SJCRH30 (cell line): ENCODE measurements around the gene PPFIA4. TPM values are rescaled to one million over a fixed set of nuclear protein-coding genes. Genes with fewer than 3 reads are reported as not detected.
A peak's percentile ranks its signal among the peaks of the same experiment; 100 is the strongest.

Experiments
- DNase-seq, 2 experiments: peaks; one replicate each; pipeline ENCODE4 v3.0.0-alpha.2; 2015 to 2020
- H3K27ac ChIP-seq: fragments of 250-450 bp; sonication (Bioruptor Pico); 2 replicates; pipeline ENCODE4 v1.5.1; 2020; ENCODE audit warnings: mild to moderate bottlenecking, moderate library complexity
- H3K27me3 ChIP-seq: fragments of 250-450 bp; sonication (Bioruptor Pico); 2 replicates; pipeline ENCODE4 v1.5.1; 2020; ENCODE audit warnings: mild to moderate bottlenecking, moderate library complexity
- H3K36me3 ChIP-seq: fragments of 250-450 bp; sonication (Bioruptor Pico); 2 replicates; pipeline ENCODE4 v1.5.1; 2020; ENCODE audit warnings: mild to moderate bottlenecking, moderate library complexity
- H3K4me1 ChIP-seq: fragments of 250-450 bp; sonication (Bioruptor Pico); 2 replicates; pipeline ENCODE4 v1.5.1; 2020; ENCODE audit warnings: mild to moderate bottlenecking, moderate library complexity
- H3K4me3 ChIP-seq: fragments of 250-450 bp; sonication (Bioruptor Pico); 2 replicates; pipeline ENCODE4 v1.5.1; 2020; ENCODE audit warnings: mild to moderate bottlenecking, moderate library complexity
- H3K9me3 ChIP-seq: fragments of 250-450 bp; sonication (Bioruptor Pico); replicated peaks from 2 replicates; pipeline ENCODE4 v1.5.1; 2020; ENCODE audit warnings: mild to moderate bottlenecking, moderate library complexity
- total RNA-seq: library from RNA; depleted of rRNA; stranded (reverse); fragments of >200 nt; shearing (Covaris generic); gene quantifications from 2 replicates; pipeline ENCODE4 v1.2.3, GENCODE V29; 2014

The PPFIA4 gene
- total RNA-seq, 1 experiment from 2014 or later = 21.5 TPM

- DNase-seq = no peak
- H3K4me3 ChIP-seq = no peak overlapping the region
- no peak overlapping the region for H3K27ac ChIP-seq
- no peaks in the 10 kb centered on the region for H3K27me3 ChIP-seq
- peaks cover 34% of the 10 kb centered on the region for H3K4me1 ChIP-seq
- H3K36me3 ChIP-seq = no peaks in the 10 kb centered on the region
- no peaks in the 10 kb centered on the region for H3K9me3 ChIP-seq
These were observed 7.0 kb downstream of the PPFIA4 start for GRCh38 chr1:203033287-203033686.

GRCh38 chr1:203033917-203034316 is 7.6 kb downstream of the PPFIA4 start:
- Histone ChIP-seq H3K4me3 (no peak overlapping the region), H3K4me1 (peaks cover 33% of the 10 kb centered on the region), H3K27me3 (no peaks in the 10 kb centered on the region), H3K36me3 (no peaks in the 10 kb centered on the region), H3K27ac (no peak overlapping the region), H3K9me3 (no peaks in the 10 kb centered on the region)
- no peak for DNase-seq

DNA sequence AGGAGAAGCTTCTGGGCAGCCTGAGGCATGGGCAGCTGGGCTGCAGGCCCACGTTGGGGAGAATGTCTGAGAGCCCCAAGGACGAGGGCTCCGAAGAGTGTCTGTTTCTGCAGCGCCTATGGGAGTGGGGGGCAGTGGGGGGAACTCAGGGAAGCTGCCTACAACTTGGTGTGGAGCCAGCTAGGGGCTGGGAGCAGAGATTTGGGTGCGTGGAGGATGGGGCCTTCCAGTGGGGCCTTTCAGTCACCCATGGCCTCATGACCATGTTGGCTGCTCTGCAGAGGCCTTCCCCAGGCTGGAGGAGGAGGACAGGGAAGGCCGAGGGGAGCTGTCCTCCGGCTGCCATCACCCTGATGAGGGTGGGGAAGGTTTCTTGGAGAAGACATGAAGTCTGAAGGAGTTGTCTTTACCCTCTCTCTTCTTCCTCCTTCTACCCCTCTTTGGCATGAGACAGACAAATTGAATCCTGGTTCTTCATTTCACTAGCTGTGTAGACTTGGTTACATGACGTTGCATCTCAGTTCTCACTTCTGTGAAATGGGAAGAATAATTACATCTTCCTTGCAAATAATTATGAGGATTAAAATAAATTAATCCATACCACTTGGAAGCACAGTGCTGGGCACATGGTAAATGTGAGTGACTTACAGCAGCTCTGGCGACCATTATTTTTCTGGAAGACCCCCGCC is 8.3 kb downstream of the PPFIA4 start:
- Histone ChIP-seq H3K9me3 (no peaks in the 10 kb centered on the region), H3K4me1 (peaks cover 38% of the 10 kb centered on the region), H3K27me3 (no peaks in the 10 kb centered on the region), H3K27ac (no peak overlapping the region), H3K4me3 (no peak overlapping the region), H3K36me3 (no peaks in the 10 kb centered on the region)
- no peak for DNase-seq

DNA sequence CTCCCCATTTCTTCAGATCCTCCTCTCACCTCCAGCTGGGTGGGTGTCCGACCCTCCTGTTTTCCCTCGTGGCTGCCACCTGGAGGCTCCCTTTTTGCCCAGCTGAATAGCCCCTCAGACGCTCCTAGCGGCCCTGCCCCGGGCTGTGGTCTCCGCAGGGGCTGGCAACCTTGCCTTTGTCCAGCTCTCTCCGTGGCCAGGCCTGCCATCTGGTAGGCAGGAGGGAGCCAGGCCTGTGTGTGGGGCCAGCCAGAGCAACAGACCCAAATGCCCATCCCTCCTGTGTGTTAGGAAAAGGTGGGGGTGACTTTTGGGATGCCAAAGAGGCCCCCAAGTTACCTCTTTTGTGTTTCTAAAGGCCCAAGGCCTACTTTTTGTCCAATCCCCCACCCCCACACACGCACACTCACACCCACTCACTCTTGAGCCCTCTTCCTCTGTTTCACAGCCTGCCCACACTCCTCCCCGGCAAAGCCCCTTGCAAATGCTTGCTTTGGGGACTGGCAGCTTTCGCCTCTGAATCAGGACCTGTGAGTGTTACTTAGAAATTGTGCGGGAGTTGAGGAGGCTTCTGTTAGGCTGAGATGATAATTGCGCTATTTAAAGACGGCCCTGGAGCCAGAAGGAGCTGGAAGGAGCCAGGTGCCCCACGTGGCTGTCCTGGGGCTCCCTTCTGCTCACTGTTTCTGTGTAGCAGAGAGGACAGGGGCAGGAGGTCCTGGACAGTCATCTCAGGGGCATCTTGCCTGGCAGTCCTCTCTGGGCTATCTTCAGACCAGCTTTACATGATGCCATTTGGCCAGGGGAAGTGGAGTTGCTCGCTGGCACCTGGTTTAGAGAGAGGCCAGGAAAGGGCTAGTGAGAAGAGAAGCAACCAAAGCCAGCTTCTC is 9.1 kb downstream of the PPFIA4 start:
- no peak for DNase-seq
- no peaks in the 10 kb centered on the region for H3K36me3 ChIP-seq
- peaks cover 46% of the 10 kb centered on the region for H3K4me1 ChIP-seq

DNA sequence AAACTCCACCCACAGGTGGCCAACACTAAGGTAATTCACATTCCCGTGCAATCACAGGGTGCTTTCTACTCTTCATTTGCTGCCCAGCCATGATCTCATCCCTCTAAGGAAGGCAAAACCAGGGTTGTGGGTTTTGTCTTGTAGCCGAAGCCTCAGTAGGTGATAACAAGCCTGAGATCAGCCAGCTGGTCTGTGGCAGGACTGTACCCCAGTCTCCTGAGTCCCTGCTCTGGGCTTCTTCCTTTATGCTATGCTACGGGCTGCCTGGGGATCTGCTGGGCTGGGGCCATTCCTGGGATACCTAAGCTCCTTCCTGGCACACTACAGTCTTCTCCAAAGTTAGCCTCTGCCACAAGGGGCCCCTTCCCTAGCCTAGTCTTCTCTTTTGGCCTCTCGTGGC is 9.8 kb downstream of the PPFIA4 start:
- H3K27me3 ChIP-seq = no peaks in the 10 kb centered on the region
- H3K27ac ChIP-seq = no peak overlapping the region
- DNase-seq = no peak
- no peaks in the 10 kb centered on the region for H3K9me3 ChIP-seq
- H3K36me3 ChIP-seq = no peaks in the 10 kb centered on the region
- H3K4me3 ChIP-seq = no peak overlapping the region
- H3K4me1 ChIP-seq = peaks cover 53% of the 10 kb centered on the region

More for the DNA sequence above, 9.1 kb downstream of the PPFIA4 start:
- no peaks in the 10 kb centered on the region for H3K27me3 ChIP-seq
- H3K4me3 ChIP-seq = no peak overlapping the region
- no peaks in the 10 kb centered on the region for H3K9me3 ChIP-seq
- no peak overlapping the region for H3K27ac ChIP-seq

- no peaks in the 10 kb centered on the region for H3K36me3 ChIP-seq
- no peak overlapping the region for H3K27ac ChIP-seq
- DNase-seq = no peak
- no peaks in the 10 kb centered on the region for H3K9me3 ChIP-seq
- H3K4me3 ChIP-seq = no peak overlapping the region
- no peaks in the 10 kb centered on the region for H3K27me3 ChIP-seq
- H3K4me1 ChIP-seq = peaks cover 57% of the 10 kb centered on the region
These were observed 10.2 kb downstream of the PPFIA4 start for GRCh38 chr1:203036537-203036936.

DNA sequence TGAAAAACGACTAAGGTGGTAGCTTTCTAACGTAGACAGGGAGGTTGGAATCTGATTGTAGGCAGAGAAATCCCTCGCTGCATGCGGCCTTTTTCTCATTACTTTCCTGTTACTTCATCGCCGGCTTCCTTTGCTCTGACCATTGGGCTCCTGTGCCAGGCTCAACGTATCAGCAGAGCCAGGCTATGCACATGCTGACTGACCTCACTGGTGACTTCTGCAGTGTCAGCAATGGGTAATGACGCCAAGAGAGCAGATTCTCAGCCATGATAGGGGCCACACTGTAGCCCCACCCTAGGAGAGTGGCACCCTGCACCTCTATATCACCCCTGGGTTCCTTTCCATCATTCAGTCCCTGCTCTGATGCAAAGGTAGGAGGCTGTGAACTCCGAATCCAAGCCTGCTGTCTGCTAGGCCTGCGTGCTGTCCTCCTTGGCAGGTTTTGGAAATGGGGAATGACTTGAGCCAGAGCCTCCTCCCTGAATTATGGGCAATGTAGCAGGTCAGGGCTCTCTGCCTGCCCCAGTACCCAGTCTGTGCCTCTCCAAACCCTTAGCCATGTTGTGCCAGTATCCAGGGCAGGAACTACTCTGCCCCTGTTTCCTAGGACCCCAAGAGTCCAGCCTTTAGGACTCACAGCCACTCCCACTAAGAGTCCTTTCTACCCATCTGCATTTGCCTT is 11.4 kb downstream of the PPFIA4 start:
- Histone ChIP-seq H3K27ac (peak overlapping the region; percentile 59), H3K36me3 (no peaks in the 10 kb centered on the region), H3K9me3 (no peaks in the 10 kb centered on the region), H3K4me3 (no peak overlapping the region), H3K27me3 (no peaks in the 10 kb centered on the region), H3K4me1 (peaks cover 61% of the 10 kb centered on the region)
- no peak for DNase-seq

DNA sequence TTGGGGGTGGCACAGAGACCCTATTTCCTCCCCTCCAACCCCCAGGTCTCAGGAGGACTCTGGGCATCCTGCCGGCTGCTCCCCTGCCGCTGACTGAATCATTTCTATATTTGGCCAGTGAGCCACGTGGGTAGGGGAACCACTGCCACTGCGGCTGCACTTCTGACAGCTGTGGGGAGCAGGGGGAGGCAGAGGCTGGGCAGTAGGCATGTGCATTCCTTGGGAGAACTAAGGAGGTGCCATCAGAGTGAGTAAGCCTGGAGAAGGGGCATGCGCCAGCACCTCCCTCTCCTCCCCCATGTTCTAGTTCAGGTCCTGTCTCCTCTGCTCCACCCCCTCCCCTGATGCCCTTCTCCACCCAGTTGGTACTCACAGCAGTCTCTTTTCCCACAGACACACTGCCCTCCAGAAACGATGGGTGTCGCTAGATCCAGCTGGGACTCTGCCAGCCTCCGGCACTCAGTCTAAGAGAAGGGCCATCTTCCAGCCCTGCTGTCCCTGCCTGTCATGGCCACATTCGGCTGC is 12.0 kb downstream of the PPFIA4 start:
- Histone ChIP-seq H3K4me3 (no peak overlapping the region), H3K4me1 (peaks cover 57% of the 10 kb centered on the region), H3K9me3 (no peaks in the 10 kb centered on the region), H3K36me3 (no peaks in the 10 kb centered on the region), H3K27ac (peak overlapping the region; percentile 59), H3K27me3 (no peaks in the 10 kb centered on the region)
- peak; percentile 93 to 95 for DNase-seq

DNA sequence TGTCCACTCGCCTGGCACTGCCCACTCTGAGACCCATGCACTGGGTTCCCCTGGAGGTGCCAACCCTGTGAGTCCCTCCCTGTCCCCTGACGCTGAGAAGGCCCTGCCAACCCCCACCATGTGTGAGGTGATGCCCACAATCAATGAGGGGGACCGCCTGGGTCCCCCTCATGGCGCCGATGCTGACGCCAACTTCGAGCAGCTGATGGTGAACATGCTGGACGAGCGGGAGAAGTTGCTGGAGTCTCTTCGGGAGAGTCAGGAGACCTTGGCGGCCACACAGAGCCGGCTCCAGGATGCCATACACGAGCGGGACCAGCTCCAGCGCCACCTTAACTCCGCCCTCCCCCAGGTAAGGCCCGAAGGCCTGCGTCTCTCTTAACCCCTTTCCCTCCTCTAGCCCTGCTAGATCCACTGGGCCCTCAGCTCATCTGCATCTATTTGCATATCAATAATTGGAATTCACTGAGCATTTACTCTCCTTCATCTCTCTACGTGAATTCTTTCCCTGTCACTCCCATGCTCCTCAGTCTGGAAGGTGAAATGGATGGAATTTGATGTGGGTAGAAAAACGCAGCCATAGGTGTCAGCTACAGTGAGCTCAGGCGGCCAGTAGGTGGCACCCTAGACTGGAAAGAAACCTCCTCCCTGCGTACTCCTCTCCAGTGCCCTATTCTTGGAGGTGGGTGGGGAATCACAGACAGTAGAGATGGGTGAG is 12.8 kb downstream of the PPFIA4 start:
- Histone ChIP-seq H3K4me3 (no peak overlapping the region), H3K36me3 (no peaks in the 10 kb centered on the region), H3K4me1 (peaks cover 57% of the 10 kb centered on the region), H3K9me3 (no peaks in the 10 kb centered on the region), H3K27ac (peak overlapping the region; percentile 59), H3K27me3 (no peaks in the 10 kb centered on the region)
- DNase-seq = peak; percentile 90 to 96

GRCh38 chr1:203039609-203040512 is 13.6 kb downstream of the PPFIA4 start:
- DNase-seq = peak; percentile 86 to 91
- H3K36me3 ChIP-seq = no peaks in the 10 kb centered on the region
- peak overlapping the region; percentile 25 for H3K27ac ChIP-seq
- H3K4me1 ChIP-seq = peaks cover 57% of the 10 kb centered on the region
- H3K9me3 ChIP-seq = no peaks in the 10 kb centered on the region
- H3K4me3 ChIP-seq = no peak overlapping the region
- H3K27me3 ChIP-seq = no peaks in the 10 kb centered on the region

DNA sequence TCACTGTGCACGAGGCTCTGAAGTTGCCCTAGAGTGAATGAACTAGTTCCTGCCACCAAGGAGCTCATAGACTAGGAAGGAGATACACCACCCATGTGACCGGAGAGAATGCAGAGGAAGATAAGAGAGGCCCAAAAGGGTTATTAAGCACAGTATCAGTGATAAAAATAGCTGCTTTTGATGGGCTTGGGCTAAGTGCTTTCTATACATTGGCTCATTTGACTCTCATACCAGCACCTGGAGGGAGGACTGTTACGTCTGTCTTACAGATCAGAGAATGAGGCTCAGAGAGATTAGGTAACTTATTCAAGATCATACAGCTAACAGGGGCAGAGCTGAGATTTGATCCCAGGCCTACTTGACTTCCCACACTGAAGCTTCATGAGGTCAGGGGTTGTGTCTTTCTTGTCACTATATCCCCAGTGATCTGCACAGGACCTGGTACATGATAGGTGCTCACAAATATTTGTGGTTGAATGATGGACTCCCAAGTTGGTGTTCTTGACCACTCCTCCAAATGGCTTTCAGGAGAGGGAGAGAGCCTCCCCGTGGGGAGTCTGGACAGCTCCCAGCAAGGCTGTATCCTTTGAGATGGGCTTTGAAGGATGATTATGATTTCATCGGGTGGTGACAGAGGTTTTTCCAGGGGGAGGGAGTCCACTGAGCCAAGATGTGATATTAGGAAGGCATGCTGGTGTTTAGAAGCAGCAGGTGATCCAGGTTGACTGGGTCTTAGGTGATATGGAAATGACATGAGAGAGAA is 14.4 kb downstream of the PPFIA4 start:
- DNase-seq = peak in 1 of 2 experiments; percentile 33
- Histone ChIP-seq H3K4me3 (no peak overlapping the region), H3K27ac (no peak overlapping the region; the same call in 1 of the 2 replicates), H3K4me1 (peaks cover 57% of the 10 kb centered on the region), H3K27me3 (no peaks in the 10 kb centered on the region), H3K9me3 (no peaks in the 10 kb centered on the region), H3K36me3 (no peaks in the 10 kb centered on the region)

- DNase-seq = no peak
- Histone ChIP-seq H3K9me3 (no peaks in the 10 kb centered on the region), H3K4me3 (no peak overlapping the region), H3K27ac (no peak overlapping the region), H3K4me1 (peaks cover 54% of the 10 kb centered on the region), H3K27me3 (no peaks in the 10 kb centered on the region), H3K36me3 (0 out of 2 replicates have a peak, but pooled peaks cover 3% of the 10 kb centered on the region)
These were observed 15.2 kb downstream of the PPFIA4 start for GRCh38 chr1:203041351-203041932.
